Muscle of arm (tissue), 12 donors: ENCODE results near the gene ZBTB7B. TPM values are rescaled to one million over a fixed set of nuclear protein-coding genes. Genes with fewer than 3 reads are reported as not detected.

Source experiments
- DNase-seq: peaks from one replicate; pipeline ENCODE4 v3.0.0-alpha.2; 2013
- polyA plus RNA-seq, 12 donors: library from polyadenylated mRNA; unstranded; fragments of 120-200 nt; gene quantifications; one replicate each; pipeline ENCODE4 v1.2.1, GENCODE V29; 2013; ENCODE audit not compliant: insufficient read length in 12 of 12

The ZBTB7B gene
- polyA plus RNA-seq, 12 donors = 3.9 to 32.4 (median 8.5) TPM; not detected in 1

DNA sequence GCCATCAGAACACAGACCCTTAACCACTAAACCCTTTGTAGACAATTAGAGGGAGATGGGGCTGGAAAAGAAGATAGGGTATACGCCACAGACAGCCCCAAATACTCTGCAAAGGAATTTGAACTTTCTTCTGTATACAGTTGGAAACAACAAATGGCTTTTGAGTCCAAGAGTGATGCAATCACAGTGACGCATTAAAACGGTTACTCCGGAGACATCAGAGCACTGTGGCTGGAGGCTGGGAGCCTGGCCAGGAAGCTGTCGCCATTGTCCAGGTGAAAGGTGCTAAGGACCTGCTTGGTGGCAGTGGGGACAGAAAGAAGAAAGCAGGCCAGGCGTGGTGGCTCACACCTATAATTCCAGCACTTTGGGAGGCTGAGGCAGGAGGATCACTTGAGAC is 15.3 kb upstream of the ZBTB7B start:
- DNase-seq = no peak

DNA sequence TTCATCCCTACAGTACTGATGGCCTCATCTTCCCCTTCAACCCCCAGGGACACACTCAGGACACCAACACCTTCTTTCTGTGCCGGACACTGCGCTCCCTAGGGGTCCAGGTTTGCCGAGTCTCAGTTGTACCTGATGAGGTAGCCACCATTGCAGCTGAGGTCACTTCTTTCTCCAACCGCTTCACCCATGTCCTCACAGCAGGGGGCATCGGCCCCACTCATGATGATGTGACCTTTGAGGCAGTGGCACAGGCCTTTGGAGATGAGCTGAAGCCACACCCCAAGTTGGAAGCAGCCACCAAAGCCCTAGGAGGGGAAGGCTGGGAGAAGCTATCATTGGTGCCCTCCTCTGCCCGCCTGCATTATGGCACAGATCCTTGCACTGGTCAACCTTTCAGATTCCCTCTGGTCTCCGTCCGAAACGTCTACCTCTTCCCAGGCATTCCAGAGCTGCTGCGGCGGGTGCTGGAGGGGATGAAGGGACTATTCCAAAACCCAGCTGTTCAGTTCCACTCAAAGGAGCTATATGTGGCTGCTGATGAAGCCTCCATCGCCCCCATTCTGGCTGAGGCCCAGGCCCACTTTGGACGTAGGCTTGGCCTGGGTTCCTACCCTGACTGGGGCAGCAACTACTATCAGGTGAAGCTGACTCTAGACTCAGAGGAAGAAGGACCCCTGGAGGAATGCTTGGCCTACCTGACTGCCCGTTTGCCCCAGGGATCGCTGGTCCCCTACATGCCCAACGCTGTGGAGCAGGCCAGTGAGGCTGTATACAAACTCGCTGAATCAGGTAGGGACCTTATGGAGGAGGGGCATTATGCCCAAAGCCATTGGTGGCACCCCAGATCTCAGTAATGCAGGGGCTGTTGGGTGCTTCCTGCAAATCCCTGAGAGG is 14.3 kb upstream of the ZBTB7B start:
- DNase-seq = no peak

GRCh38 chr1:154989195-154989860 is 13.3 kb upstream of the ZBTB7B start:
- DNase-seq = no peak

GRCh38 chr1:154990276-154990675 is 12.3 kb upstream of the ZBTB7B start:
- DNase-seq = no peak

- no peak for DNase-seq
Observed at GRCh38 chr1:154992721-154993571, 9.7 kb upstream of the ZBTB7B start.

DNA sequence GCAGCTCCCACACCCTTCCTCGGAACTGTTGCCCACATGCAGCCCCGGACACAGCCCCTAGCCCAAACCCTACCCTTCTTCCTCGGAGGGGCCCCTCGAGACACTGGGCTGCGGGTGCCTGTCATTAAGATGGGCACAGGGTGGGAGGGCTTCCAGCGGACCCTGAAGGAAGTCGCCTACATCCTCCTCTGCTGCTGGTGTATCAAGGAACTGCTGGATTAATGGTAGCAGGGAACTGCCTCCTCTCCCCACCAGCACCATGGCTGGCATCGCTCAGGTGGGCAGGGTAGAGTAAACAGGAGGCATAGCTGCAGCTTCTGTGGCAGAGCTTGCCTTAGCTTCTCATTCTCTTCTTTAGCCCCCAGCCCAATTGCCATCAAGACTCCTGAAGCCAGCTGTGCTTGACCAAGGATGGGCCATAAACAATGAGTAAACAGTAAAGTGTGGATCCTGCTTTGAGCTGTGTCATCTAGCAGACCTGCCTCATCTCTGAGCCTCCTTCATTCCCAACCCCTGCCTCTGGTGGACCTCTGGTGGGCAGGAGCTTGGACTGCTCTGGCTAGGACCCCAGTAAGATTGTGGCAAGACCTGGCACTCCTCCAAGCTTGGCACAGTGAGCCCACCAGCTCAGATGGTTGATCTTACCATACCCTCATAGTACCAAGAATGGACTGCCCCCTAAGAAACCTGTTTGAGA is 8.9 kb upstream of the ZBTB7B start, which contains the start of gene LENEP:
Gene LENEP, plus strand, starts transcription at position 15 of the 697 bp plus-strand sequence. Its CDS starts 22 bp downstream, at position 37.
- no peak for DNase-seq

- DNase-seq = no peak
Observed at GRCh38 chr1:154994269-154994587, 8.4 kb upstream of the ZBTB7B start.

- DNase-seq = no peak
Observed at GRCh38 chr1:154994591-154994990, 8.0 kb upstream of the ZBTB7B start.

- peak; percentile 58 for DNase-seq
Observed at GRCh38 chr1:154995301-154995983, 7.2 kb upstream of the ZBTB7B start.

DNA sequence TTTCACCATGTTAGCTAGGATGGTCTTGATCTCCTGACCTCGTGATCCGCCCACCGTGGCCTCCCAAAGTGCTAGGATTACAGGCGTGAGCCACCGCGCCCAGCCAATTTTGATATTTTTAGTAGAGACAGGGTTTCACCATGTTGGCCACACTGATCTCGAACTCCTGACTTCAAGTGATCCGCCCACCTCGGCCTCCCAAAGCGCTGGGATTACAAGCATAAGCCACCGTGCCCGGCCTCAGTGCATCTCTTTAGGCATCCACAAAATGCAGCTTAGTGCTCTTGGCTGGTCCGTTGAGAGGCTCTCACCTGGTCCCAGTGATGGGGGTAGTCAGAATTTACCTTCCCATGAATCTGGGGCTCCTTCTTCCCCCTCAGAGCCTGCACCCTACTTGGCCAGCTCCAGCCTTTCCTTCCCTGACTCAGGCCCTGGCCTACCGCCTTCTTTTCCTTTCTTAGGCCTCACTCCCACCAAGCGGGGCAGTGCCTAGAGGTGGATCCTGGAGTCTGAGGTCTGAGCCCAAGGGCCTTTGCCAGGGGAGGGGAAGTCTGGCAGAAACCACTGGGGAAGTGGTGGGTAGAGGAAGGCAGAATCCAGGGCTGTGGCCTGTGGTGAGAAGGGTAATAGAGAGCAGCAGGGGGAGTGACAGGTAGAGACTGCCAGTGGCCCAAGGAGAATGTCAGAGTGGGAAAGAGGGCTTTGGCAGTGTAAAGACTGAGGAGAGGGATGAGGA is 5.5 kb upstream of the ZBTB7B start:
- DNase-seq = no peak

DNA sequence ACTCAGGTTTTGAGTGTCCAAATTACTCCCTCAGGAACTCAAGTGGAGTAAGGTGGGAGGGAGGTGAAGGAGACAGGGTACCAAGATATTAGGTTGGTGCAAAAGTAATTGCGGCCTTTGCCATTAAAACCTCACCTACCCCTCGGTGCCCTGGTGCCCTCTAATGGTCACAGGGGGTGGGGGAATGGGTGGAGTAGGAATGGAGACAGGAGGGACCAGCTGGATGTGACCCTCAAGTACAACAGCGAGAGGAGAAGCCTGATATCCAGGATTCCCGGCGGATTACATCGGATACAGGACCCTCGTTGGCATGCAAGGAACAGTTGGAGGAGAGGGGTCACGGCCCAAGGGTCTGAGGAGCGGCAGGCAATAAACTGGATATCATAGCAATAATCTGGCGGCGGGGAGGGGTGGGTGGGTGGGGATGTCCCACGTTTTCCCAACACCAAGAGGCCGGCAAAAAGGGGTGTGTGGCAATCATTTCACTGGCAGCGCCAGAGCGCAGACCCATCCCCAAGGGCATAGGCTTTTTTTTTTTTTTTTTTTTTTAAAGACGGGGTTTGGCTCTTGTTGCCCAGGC is 4.3 kb upstream of the ZBTB7B start:
- no peak for DNase-seq

GRCh38 chr1:154998818-154999570 is 3.6 kb upstream of the ZBTB7B start:
- DNase-seq = peak; percentile 75

- DNase-seq = no peak
Observed at GRCh38 chr1:154999571-155000410, 2.8 kb upstream of the ZBTB7B start.

DNA sequence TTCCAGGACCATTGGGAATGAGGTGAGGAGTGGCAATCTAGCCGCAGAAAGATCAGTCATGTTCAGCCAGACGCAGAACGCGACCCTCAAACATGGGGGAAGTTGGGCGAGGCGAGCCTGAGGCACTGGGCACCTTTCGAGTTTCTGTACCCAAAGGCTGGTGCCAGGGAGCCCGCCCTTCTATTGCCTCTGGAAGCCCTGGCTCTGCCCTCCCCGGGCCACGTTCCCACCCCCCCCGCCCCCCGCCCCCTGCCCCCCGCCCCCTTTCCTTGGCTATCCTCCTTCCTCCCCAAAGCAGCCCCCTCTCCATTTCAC is 2.2 kb upstream of the ZBTB7B start:
- peak; percentile 35 for DNase-seq

GRCh38 chr1:155000726-155001424 is 1.7 kb upstream of the ZBTB7B start:
- peak; percentile 93 for DNase-seq

- no peak for DNase-seq
Observed at GRCh38 chr1:155001425-155001674, 1.3 kb upstream of the ZBTB7B start.

DNA sequence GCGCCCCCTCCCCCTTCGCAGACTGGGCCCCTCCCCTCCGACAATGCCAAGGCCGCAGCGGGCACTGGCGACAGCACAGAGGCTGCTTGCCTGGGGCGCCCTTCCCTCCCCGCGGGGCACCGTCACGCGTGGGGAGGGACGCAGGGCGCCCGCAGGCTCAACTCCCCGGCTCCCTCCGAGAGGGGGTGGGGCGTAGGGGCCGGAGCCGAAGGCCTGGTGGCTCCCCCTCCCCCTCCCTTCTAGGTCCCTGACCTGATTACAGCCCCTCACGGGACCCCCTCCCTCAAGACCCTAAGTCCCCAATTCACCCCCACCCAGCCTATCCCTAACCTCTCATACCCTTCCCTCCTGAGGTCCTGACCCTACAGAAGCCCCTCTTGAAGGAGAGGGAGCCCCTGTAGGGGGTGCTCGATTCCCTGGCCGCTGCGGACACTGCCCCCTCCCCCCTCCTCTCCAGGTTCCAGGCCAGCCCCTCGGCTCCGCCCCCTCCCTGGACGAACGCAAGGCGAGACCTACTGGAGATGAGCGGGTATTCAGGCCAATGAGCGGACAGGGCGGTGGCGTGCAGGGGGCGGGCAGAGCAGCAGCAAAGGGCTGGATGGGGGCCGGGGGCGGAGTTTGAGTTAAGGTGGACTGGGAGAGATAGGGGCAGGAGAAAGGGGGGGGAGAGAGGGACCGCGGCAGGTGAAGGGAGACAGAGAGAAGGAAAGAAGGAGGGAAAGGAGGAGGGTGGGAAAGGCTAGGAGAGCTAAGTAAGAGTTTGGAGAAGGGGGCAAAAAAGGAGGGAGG is 733 bp upstream of the ZBTB7B start:
- DNase-seq = peak; percentile 100
